IPS-NIHi7 (cell line): ENCODE data around the gene SMC1B.
"Not testable (repeated sequence)": the region's sequence is repeated elsewhere in the genome, so short reads cannot be mapped to it uniquely, and the experiment has no call there.

Experiments
- DNase-seq: peaks from one replicate; pipeline ENCODE4 v3.0.0; 2012; ENCODE audit warnings: mixed read lengths; ENCODE audit errors: extremely low spot score

SMC1B gene

DNA sequence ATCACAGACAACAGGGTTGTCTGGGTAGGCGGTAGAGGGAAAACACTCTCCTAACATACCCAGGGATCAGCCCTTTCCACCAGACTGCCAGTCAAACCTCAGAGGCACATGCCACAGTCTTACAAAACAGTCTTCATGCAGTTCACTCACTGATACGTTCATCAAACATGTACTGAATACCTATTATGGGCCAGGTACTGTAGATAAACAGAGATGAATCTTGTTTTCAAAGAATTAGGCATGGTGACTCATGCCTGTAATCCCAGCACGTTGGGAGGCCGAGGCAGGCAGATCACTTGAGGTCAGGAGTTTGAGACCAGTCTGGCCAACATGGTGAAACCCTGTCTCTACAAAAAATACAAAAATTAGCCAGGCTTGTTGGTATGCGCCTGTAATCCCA, 60.6 kb downstream of the SMC1B start:
- DNase-seq, result not testable (repeated sequence)

DNA sequence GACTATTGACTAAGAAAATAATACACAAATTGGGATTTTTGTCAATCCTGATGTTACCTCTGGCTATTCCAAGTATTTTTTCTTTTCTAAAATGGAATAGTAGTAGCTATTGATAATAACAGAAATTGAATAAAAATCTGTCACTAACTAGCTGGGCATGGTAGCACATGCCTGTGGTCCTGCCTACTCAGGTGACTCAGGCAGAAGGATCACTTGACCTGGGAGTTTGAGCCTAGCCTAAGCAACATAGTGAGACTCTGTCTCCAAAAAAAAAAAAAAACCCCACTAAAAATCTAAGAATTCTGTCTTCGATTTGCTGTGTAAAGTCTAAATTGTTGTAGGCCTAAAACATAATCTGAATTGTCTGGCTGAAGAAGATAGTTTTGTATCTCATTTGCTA, 61.4 kb downstream of the SMC1B start:
- no peak for DNase-seq

DNA sequence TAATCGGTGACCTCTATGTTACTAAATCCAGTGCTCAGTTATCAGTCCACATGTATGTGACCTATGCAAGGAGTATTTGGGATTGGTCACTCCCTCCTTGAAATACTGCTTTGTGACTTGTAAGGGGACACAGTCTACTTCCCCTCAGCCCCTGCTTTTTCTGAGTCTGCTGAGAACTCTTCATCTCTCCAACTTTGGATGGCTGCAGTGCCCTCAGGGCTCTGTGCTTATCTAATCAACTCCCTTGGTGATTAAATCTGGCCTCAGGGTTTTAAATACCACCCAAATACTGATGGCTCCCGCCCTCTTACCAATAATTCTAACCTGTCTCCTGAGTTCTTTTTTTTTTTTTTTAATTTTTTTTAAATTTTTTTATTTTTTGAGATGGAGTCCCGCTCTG, 63.5 kb downstream of the SMC1B start:
- no peak for DNase-seq

DNA sequence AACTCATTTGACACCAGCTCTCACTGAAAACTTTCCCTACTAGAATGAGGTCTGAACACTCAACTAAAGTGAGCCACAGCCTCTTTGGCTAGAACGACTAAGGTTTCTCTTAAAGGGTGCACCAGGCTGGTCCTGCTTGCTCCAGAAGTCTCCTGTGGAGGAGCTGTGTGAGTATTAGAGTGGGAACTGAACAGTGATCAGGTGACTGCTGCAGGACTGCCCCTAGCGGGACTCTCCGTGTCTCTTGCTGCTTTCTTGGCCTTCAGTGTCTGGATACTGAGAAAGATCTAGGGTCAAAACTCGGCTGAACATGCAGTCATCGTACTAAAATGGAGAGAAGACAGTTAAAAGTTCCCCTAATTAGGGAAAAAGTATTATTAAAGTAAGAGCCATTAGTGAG, 69.1 kb downstream of the SMC1B start:
- DNase-seq, result peak; percentile 42

DNA sequence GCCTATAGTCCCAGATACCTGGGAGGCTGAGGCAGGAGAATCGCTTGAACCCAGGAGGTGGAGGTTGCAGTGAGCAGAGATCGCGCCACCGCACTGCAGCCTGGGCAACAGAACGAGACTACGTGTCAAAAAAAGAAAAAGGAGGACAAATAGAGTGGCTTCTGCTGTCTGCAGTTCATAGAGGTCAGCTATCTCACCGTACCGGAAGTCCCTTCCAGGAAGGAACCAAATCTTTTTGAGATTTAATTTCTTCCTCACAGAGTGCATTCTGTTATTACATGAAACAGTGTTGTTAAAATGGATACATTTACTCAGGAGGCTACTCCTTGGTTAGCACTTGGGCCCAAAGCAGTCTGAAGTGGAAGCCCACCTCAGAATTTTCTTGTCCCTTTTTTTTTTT, 70.3 kb downstream of the SMC1B start:
- no peak for DNase-seq

DNA sequence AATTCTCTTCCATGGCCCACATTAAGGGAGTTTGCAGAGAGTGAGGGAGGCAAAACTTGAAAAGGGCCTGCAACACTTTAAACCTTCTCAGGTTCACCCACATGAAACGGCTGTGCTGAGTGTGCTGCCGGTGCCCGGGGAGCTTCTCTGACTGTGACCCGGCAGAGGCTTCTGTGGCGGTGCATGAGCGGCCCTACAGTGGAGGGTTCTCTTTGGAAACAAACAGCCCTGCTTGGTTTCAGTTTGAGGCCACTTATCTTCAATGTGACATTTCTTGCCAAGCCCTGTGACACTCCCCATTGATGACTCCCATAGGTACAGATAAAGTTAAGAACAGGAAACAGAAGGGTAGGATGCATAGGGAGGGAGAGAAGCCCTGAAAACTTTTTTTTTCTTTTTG, 71.9 kb downstream of the SMC1B start:
- DNase-seq, result no peak

DNA sequence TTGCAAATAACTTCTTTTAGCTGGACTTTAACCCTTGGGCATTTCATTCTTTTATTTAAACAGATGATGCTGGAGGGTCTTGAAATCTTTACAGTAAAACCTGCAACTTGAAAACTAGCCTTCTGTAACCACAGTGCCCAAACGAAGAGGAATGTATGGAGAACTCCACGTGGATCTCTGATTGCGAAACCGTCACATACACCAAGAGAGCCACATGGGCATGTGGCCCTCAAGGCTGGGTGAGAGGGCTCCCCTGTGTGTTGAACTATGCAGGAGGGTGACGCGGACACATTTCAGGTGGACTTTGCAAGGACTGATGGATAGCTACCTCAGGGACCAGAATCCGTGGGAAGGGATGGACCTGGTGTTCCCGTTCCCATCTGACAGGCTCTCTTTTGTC, 73.1 kb downstream of the SMC1B start:
- no peak for DNase-seq

DNA sequence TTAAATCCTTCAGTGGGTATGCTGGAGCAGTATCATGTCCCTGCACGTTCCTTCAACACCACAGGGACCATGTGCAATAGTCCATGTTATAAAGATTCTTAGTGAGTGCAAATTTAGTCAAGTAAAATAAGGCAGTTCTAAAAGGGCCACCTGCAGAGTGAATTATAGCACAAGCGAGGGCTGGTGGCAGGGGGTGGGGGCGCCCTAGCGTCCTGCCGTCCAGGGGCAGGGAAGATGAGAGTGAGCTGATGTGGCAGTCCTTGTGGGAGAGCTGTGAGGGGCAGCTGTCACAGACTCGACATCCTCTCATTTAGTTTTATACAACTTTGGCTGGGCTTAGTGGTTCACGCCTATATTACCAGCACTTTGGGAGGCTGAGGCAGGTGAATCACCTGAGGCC, 74.6 kb downstream of the SMC1B start:
- DNase-seq, result no peak

DNA sequence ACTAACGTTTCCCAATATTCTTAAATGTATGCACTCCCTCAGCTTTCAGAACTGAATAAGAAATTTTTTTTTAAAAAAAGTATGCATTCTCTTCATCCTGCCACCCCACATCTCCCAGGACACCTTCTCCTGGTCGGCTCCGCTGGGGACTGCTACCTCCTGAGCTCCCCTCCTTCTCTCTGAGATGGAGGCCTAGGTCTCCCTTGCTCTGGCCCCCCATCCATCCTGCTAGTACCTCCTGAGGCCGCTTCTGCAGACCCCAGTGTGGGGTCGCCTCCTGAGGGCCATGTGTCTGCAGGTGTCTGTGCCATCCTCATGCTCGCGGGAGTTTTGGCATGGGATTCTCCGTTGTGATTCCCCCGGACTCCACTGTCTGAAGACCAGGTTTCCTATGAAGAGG, 75.9 kb downstream of the SMC1B start:
- DNase-seq, result no peak

DNA sequence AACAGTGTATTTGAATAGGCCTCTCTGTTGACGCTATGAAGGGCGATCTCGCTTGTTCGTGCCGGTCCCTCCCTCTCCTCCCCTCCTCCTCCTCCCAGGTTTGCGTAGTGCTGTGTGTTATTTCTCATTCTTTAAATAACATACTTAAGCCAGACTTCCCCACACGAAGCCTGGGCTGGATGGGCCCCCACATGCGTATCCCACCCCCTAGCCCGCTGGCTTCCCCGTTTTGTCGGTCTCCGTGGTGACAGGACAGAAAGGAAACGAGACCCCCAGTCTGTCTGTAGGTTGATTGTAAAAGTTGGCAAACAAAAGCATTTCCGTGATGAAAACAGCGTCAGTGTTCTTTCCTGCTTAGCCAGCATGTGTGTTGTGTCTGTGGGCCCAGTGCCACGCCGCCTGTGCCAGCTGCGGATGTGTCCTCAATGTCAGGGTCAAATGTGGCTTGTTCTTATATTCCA, 76.4 kb downstream of the SMC1B start:
- no peak for DNase-seq

DNA sequence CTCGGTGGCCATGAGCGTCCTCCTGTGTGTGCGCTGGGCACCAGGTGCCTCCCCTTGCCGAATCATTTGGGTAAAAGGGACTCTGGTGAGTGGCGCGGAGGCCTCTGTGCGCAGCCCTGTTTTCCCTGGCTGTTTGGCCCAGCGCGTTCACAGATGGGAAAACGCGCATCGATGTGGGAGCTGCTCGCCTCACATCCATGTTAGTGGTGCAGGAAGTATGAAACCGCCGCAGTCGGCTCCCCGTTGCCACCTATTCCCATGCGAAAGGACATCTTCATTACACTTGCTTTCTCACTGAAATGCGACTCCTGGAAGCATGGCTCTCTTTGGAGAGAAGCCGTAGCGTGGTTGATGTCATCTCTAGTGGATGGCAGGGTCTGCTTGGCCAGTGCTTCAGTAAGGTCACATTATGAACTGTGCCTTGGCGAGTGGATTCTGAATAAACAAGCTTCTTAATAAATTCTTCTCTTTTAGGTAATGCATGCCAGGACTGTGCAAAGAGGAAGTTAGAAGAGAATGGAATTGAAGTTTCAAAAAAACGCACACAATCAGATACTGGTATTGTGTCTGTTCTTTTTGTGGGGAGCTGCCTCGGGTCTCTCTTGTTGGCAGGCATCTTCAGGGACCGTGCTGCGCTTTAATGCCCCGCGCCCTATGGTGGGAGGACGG, 77.4 kb downstream of the SMC1B start:
- DNase-seq, result no peak

DNA sequence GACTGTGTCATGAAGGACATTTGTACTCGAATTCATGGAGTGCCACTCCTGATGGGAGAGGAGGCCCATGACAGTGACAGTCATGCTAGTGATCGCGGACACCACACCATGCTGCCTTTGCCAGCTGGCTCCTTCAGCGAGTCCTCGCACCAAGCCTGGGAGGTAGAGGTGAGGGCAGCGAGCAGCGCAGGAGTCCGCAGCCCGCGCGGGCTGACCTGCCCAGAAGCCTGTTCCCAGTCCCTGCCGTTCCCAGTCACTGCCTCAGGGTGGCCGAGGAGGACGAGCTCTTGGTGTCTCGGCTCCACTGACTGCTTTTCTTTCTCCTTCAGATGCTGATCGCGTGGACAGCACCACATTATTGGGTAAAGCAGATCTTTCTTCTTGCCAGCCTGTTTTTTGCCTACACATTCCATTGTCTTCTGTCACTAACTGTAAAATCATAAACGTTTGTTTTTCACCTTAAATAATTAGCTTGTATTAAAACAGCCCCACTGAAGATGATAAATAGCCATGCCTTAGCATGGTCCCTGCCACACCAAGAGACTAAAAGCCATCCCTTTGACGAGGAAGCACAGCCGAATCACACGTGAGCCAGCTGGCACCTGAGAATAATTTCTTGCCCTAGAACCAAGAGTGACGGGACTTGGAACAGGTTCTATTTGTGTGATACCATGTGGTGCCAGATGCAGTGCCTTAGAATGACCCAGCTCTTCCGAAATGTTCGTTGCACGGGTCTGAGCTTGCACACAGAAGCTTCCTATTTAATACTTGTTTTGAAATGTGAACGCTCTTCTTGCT, 78.2 kb downstream of the SMC1B start:
- peak; percentile 81 for DNase-seq

DNA sequence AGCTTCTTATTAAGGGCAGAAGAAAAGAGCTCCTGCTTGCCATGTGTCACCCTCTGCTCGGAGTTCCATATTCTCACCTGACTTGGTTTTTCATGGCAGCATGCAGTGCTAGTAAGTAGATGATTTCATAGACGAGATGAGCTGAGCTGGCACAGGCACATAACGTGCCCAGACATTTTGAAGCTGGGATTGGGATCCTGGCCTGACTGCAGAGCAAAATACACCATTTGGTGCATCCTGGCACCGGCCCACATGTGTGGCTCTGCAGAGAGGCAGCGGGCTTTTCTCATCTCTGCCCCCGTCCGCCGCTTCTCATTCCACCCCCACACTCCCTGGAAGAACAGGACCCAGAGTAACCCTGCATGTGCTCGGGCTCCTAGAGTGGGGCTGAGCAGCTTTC, 78.9 kb downstream of the SMC1B start:
- no peak for DNase-seq

DNA sequence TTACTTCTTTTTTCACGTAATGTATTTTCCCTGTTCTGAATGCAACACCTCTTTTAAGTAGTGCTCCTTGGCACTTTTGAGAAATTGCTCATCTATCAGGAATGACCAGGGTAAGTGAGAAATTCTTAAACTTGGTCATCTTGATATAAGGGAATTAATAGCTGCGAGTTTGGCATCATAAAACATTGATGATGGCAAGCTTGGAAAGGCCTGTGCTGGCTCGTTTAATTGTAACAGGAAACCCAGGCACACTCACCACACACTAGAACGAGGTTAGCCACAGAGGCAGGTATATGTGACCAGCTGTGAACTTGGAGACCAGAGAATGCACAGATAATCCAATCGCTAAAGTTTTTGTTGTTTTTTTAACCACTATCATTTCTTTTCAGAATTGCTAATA, 79.3 kb downstream of the SMC1B start:
- no peak for DNase-seq

DNA sequence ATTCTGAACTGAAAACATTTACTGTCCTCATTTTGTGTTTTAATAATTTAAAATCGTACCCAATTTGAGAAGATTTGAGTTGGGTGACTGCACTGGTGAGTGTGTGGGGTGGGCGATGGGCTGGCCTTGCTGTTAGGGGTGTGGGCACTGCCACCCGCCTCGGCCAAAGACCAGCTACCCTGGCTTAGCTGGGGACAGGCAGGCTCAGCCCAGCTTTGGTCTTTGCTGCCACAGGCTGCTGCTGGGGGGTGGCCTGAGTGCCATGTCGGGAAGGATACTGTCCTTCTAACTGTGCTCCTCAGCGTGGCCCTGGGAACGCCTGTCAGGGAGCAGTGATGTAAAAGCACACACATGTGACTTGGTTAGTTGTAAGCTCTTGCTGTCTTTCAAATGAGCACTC, 81.4 kb downstream of the SMC1B start:
- no peak for DNase-seq

DNA sequence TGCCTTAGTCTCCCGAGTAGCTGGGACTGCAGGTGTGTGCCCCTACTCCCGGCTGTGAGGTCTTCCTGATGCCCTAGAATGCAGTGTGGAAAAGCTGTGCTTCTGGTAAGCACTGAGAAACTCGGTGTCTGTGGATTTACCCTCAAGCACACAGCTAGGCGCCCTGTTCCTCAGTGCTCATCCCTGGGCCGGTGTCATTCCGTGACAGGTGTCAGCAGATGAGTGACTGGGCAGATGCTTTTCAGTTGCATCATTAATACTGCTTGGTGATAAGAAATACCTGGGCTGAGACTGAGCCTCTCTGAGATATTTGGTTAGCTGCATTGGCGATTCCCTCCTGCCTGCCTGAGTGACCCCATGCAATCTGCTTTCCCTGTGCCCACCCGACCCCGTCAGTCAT, 81.9 kb downstream of the SMC1B start:
- DNase-seq, result no peak

DNA sequence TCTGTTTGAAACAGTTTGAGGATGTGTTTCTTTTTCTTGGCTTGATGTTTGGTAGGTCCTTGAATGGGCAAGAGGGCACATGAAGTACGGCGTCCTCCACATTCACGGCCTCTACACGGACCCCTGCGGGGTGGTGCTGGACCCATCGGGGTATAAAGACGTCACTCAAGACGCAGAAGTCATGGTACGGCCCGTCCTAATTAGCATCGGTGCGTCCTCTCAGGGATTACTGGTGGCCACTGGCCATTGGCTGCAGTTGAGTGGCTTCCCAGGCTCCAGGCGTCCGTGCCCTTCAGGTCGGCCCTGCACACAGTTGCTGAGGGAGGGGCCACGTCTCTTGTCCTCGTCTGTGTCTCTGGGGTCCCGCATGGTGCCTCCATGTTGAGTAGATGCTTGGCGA, 82.9 kb downstream of the SMC1B start:
- DNase-seq, result no peak

DNA sequence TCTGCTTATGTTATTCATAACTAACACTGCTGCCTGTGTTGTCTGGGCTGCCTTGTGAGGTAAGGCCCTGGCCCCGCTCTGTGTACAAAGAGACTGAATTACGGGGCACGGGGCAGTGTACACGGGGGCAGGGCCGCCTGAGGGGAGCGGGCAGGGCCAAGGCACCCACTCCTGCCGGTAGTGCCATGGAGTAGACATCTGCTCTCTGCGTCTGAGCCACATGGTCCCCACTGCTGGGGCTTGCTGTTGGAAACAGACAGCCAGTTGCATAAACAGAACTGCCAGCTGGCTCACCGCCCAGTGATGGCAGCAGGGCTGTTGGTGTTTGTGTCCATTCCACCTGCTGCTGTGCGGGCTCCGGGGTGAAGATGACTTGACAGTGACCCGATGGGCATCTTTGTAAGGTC, 83.9 kb downstream of the SMC1B start:
- DNase-seq, result no peak

DNA sequence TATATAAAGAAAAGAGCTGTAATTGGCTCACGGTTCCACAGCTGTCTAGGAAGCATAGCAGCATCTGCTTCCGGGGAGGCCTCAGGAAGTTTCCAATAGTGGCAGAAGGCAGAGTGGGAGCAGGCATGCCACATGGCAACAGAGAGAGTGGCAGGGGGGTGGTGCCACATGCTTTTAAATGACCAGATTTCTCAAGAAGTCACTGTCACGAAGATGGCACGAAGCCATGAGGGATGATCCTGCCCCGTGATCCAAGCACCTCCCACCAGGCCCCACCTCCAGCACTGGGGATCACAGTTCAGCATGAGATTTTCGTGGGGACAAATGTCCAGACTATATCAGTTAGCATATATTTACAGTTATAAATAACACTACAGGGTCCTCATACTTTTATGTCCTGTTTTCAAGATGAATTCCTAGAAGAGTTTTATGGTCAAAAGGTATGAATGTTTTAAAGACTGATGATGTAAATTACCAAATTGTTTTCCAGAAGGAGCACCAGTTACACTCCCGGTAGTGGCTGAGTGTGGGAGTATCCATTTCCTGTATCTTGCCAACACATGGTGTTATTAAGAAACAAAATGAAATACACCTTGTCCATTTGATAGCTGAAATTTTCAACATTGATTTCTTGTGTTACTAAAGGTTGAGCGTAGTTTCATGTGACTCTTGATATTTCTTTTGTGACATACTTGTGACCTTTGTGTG, 84.4 kb downstream of the SMC1B start:
- DNase-seq, result no peak

DNA sequence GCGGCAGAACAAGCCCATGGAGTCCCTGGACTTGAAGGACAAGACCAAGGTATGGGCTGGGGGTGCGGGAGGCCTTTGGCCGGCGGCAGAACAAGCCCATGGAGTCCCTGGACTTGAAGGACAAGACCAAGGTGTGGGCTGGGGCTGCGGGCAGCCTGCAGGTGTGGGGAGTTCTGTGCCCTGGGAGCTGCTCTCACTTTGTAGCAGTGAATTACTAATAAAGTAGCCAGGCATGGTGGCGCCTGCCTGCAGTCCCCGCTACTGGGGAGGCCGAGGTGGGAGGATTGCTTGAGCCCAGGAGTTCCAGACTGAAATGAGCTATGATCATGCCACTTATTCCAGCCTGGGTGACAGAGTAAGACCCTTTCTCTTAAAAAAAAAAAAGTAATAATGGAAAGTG, 85.1 kb downstream of the SMC1B start:
- not testable (repeated sequence) for DNase-seq

DNA sequence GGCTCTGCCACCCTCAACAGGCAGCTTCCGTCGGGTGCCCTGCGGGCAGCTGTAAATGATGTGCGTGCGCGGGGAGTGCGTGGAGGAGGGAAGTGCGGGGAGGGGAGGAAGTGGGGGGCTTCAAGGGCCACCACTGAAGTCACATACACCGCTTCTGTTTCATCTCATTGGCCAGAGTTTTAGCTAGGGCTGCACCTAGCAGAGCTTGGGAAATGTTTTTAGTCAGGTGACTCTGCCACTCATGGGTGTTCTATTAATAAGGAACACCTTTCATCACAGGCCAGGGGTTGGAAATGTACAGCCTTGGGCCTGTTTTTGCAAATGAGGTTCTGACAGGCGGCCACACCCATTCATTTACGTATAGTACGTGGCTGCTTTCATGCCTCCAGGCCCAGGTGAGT, 89.1 kb downstream of the SMC1B start:
- no peak for DNase-seq

DNA sequence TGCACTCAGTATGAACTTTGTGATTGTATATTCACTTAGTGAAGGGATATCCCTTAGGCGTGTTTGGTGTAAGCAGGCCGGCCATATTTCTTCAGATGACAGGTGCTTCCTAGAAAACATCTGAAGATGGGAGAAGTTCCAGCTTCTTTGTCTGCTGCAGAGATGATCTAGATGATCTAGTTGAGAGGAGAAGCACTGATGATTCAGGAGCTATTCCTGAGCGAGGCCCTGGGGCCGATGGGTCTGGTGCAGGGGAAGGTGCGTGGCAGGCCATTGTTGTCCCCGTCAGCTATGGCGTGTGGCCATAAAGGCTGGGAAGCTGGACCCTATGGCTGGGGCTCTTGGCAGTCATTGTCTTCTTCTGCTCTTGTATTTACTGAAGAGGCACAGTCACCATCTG, 89.7 kb downstream of the SMC1B start:
- no peak for DNase-seq
